HG03558 (cell line): Measurements from ENCODE around the gene DYSF.
"Not testable (repeated sequence)": the region's sequence is repeated elsewhere in the genome, so short reads cannot be mapped to it uniquely, and the experiment has no call there.

Experiments
- ATAC-seq: cut with Tn5 transposase; IDR thresholded peaks from one replicate; pipeline ENCODE4 v1.9.1; 2021; ENCODE audit warnings: moderate number of reproducible peaks; ENCODE audit not compliant: unreplicated experiment; ENCODE audit errors: extremely low read depth

DYSF gene

DNA sequence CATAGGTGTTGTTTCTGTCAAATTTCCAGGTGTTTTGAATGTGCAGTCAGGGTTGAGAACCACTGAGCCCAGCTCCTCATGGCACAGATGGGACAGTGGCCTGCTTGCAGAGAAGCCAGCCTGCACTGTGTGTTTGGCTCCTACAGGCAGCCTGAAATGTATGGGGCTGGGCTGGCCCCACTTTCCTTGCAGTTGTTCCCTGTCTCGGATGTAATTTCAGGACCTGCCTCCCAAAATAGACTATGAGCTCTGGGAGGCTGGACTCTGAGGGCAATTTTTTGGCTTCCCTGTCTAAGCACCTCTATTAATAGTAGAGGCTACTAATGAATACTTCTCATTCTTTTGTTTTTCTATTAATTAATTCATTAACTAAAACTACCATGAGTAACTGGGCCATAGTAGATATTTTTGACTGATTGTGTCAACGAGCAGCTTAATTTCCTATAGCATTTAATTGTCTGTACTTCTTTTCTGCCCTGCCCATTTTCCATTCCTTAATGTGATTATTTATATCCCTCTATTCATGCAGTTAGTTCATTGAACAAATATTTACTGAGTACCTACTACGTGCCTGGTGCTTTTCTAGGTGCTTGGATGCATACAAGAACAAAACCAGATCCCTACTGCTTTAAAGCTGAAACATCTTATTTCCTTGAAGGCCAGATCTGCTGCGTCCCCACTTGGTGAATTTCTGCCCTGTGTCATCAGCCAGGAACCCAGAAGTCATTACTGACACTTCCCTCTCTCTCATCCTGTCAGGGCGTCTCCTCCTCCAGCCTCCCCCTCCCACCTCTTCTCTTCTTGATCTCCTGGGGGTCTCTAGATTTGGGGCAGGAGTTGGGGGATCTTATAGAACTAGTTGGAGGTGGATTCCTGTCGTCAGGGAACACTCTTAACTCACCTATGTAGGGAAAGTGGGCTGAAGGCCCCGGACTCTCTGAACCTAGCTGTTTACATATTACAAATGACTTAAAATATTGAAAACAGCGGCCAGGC is 16.3 kb downstream of the DYSF start:
- ATAC-seq, result no peak

DNA sequence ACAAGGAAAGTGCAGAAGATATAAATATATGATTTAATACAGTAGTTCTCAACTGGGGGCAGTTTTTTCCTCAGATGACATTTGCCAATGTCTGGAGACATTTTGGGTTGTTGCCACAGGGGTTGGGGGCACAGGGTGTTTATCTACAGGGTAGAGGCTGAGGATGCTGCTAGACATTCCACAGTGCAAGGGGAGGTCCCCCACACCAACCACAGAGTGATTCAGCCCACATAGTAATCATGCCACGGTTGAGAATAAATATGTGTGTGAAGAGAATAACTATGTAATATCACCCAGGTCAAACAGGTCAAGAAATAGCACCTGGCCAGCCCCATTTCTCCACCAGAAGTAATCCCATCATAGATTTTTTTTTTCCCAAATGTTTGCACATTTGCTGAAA is 17.9 kb downstream of the DYSF start:
- no peak for ATAC-seq

DNA sequence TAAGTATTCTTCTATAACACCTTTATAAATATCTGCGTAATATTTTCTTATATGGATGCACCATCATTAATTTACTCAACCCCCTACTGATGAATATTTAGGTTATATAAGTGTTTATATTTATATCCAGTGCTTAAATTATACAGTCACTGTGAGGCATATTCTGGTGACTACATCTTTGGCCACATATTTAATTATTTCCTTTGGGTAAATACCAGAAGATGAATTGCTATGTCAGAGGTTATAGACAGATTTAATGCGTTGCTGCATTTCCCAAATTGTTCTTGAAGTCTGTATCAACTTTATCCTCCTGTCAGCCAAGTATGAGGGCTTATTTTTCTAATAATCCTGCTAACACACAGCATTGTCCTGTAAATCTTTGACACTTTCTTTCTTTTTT is 18.7 kb downstream of the DYSF start:
- ATAC-seq, result no peak

DNA sequence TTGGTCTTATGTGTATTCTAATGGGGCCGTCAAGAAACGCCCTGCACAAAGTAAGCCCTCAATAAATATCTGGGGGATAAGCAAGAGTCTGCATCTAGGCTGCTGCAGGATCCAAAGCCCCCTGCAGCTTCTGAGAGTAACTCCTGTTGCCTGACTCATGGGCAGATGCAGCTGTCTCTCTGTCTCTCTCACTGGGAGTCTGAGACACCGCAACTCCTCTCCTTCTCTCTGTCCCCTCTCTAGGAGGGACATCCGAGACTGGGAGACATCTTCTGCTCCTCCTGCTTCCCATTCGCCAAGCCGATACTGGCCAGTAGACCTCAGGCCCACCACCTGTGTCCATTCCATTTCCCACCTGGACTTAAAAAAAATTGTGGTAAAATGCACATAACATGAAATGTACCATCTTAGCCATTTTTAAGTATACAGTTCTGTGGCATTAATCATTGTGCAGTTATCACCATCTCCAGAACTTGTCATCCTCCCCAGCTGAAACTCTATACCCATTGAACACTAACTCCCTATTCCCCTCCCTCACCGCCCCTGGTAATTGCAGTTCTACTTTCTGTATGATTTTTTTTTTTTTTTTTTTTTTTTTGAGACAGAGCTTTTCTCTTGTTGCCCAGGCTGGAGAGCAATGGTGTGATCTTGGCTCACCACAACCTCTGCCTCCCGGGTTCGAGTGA is 20.1 kb downstream of the DYSF start:
- no peak for ATAC-seq

DNA sequence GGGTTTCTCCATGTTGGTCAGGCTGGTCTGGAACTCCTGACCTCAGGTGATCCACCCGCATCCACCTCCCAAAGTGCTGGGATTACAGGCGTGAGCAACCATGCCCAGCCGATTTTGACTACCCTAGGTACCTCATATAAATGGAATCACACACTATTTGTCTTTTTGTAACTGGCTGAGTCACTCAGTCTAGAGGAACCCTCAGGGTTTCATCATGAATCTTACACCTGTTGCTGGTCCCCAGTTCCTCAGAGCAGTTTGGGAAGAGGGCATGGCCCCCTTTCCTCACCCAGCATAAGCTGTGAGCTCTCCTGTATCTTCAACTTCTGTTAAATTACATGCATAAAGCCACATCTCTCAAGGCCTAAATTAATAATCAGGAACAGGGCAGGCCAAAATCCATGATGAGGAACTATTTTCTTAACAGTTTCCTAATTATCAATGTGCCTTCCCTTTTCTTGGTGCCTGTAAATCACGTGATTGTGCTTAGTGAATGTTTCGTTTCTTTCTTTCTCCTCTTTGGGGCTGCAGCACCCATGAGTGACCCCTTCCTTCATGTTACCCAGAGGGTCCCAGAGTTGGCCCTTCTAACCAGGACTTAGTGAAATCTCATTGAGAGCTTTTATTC is 20.9 kb downstream of the DYSF start:
- ATAC-seq, result no peak

DNA sequence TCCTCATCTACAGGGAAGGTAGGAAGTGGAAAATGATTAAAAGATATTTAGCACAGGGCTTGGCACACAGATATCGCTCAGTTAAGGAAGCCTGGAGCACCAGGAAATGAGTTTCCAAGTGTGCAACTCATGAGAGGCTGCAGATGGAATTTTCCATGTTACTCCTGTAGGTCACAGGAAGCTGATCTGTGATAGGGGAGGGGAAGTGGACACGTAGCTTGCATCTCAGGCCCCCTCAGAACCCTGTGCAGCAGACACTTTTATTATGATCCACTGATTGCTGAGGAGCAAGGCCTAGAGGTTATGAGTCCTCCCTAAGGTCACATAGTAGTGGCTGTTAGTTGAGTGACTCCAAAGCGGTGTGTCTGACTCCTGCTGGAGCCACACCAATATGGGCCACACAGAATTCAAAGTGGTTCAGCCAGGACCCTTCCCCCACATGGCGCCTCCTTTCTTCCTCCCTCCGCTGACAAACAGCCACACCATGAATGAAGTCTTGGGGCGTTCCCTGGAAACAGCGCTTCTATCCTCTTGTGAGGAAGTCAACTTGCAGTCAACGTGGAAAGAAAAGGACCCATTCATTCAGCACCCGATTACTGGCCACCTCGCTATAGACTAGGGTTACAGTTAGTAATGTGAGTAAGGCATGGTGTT is 21.5 kb downstream of the DYSF start:
- ATAC-seq, result no peak

DNA sequence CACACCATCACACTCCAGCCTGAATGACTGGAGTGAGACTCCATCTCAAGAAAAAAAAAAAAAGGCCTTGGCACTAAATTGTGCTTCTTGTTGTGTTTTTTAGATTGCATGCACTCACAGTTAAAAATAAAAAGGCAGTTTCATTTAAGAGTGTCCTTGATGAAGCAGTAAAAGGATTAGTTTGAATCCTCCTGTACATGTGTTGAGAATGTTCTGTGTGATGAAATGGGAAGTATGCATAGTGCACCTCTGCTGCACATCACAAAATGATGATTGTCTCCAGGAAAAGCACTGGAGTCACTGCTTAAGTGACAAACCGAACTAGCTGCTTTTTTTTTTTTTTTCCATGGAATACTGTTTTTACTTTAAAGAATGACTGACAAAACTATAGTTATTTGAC is 23.1 kb downstream of the DYSF start:
- ATAC-seq, result no peak

DNA sequence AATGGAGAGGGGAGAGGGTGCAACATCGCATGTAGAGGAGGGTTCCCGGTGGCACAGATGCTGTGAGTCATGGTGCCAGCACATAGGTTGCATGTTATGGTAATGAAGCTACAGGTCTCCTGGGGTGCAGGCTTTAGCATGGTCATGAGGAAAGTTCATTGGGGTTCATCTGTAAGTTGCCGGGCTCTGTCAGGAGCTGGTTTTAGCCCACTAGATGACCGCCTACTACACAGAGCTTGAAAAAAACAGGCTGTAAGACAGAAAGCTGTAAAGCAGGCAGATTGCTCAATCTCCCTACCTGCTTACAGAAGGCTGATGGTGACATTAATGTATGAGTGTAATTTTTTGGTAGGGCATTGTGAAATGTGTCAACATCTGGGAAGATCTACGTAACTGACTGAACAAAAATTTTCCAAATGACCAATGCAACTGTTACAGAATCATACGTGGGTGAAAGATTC is 23.9 kb downstream of the DYSF start:
- ATAC-seq, result no peak

DNA sequence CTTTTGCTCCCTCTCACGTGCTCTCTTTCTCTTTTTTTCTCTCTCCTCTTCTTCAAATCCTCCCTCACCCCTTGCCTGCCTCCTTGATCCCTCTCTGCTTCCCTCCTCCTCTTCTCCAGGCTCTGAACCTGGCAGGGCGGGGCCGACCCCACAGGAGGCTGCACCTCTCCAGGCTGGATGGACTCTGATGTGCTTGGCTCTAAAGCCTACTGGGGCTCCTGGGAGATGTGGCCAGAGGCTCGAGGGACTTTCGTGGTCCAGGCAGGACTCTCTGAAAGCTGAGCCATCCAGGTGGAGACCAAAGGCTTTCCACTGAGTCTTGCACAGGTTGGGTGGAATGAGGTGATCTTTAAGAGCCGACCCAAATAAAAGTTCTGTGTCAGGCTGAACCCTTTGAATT is 25.4 kb downstream of the DYSF start:
- ATAC-seq, result no peak

DNA sequence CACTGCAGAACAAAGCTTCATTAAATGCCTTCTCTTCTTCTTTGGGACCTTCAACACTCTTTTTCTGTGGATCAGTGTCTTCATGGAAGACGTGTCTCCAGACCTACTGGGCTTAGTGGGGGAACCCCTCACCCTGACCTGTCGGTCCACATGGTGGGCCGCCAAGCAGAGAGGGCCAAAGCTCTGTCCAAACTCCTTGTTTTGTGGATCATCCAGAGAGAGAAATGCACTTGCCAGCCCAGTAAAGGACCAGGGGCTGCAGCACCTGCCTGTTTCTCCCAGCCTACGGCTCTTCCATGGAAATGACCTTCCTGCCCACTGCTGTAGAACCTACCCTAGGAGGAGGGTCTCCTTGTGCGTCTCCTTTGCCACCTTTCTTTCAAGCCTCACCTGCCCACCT is 25.9 kb downstream of the DYSF start:
- ATAC-seq, result no peak

DNA sequence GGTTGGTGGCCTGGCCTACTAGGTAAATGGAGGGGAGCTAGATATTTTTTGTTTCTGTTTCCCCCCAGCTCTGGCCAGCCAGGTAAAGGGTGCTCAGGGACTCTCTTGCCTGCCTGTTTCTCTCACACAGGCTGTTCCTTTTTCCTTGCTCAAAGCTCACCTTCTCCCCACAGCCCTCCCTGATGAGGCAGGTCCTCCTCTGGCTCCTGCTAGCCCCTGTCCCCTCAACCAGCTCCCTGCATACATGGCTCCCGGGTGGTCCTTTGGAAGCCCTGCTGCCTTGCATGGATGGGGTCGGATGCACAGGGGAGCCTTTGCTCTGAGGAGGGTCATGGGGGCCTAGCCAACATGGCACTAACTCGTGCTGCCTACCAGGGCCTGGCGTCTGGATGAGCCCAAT is 27.8 kb downstream of the DYSF start:
- no peak for ATAC-seq

DNA sequence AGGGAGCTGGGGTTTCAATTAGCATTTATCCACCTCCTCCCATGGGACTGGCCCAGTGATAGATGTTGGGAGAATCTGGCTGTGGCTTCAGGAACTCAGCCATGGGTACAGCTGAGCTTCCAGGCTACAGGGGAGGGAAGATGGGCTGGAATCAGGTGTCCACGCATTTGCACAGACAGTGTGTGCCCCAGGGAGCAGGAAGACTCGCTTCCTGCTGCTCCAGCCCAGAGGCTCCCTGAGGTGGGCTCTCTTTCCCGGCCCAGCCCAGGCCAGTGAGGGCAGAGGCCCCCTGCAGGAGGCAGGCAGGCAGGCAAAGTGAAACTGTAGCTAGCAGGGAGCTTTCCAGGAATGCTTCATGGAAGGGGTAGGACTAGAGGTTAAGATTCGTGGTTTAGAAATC is 28.7 kb downstream of the DYSF start:
- ATAC-seq, result no peak

DNA sequence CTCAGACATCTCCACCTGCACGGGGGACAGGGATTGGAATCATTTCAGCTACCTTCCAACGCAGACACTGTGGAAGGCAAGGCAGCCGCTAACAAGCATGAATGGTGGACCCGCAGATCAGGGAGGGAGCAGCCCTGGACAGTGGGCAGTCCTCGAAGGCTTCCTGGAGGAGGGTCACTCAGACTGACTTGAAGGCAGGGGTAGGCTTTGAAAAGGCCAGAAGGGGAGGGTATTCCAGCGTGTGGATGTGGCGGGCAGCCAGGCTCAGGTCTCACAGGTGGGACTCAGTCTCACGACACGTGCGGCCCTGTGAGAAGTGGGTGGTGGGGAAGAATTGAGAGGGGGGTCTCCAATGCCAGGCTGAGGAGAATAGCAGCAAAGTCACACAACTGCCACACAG is 29.9 kb downstream of the DYSF start:
- ATAC-seq, result no peak

DNA sequence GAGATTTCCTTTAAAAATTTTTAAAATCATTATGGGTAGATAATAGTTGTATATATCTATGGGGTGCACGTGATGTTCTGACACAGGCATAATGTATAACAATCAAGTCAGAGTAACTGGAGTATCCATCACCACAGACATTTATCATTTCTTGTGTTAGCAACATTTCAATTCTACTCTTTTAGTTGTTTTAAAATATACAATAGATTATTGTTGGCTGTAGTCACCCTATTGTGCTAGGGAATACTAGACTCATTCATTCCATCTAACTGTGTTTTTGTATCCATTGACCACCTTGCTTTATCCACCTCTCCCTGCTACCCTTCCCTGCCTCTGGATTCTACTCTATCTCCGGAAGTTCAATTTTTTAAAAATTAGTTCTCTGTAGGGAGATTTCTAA is 31.0 kb downstream of the DYSF start:
- no peak for ATAC-seq

DNA sequence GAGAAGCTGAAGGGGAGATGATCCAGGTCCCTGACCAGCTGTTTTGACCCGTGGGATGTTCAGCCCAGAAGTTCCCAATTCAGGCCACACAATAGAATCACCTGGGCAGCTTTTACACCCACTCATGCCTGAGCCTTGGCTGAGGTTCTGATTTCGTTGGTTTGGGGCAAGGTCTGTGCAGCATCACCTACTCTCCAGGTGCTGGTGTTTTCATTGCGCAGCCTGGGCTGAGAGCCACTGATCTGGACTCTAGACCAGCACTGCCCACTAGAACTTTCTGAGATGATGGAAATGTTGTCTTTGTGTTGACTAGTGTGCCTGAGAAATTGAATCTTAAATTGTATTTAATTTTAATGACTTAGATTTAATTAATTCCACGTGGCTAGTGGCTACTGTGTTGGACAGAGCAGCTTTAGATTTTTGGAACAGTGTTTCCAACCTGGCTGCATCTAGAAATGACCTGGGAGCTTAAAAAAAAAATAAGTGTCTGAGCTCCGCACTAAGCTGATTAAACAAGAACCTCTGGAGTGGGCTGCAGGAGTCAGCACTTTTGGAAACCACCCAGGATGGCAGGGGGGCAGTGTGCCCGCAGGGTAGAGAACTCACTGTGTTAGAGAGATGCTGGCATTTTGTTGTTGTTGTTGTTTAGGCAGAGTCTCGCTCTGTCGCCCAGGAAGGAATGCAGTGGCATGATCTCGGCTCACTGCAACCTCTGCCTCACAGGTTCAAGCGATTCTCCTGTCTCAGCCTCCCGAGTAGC is 33.7 kb downstream of the DYSF start:
- no peak for ATAC-seq

DNA sequence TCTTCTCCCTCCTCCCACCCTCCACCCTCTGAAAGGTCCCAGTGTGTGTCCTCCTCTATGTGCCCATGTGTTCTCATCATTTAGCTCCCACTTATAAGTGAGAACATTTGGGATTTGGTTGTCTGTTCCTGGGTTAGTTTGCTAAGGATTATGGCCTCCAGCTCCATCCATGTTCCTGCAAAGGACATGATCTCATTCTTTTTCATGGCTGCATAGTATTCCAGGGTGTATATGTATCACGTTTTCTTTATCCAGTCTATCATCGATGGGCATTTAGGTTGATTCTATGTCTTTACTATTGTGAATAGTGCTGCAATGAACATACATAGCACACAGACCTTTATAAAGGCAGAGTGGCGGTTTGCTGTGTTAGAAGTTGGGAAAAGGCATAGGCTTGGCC is 38.2 kb downstream of the DYSF start:
- ATAC-seq, result not testable (repeated sequence)

DNA sequence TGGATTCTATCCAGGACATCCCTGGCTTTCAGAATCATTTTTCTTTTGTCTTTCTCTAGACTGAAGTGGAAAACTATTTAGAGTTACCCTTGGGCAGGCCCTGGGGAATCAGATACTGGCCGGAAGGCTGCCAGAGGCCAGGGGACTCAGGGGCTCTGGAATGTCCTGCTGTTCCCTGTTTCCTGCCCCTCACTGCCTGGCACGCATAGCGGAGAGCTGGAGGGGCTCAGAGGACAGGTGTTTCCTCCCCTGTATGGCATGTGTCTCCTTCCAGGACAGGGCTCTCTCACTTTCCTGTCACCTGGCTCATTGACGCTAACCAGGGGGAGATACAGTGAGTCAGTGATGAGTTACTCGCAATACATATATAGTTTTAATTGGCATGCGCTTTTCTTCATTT is 38.8 kb downstream of the DYSF start:
- ATAC-seq, result no peak

DNA sequence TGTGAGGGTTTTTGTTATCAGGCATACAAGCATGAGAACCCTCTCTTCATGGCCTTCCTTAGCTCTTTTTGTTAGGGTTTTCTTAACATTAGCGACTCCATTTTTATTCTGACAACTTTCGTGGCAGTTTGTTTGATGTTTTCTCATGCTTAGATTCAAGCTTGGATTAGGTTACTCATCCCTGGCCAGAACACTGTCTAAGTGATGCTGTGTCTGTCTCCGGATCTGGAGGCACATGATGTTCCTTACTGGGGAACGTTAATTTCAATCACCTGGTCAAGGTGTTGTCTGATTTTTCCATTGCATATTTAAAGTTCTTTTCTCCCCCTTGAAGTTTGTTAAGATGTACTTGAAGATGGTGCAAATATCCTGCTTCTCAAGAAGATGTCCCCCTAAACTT is 40.7 kb downstream of the DYSF start:
- no peak for ATAC-seq

DNA sequence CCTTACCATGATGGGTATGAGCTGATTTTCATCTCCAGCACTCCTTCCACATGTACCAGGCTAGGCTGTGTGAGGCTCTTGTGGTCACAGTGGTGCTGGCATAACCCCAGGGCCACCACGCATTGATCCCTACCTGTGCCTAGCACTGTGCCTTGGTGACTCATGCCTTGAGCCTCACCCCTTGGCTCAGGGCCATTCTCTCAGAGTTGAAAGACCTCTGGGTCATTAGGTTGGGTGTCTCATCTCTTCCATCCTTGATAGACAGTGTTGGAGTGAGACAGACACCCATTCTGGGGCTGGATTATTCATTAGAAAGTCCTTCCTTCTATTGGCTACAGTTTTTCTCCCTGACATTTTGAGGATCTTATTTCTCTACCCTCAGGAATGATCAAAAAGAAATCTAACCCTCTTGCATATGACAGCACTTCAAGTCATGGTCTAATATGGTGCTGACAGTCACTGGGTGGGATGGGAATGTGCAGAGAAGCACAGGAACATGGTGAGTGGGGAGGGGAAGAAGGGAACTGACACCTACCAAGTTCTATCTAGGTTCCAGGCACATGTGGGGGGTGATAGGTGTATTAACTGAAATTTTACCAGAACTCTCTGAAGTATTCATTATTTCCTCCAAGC is 41.3 kb downstream of the DYSF start:
- ATAC-seq, result no peak
